HG03457 (cell line): Measurements from ENCODE around the gene SELENOP.

Experiments used
- ATAC-seq: cut with Tn5 transposase; IDR thresholded peaks from one replicate; pipeline ENCODE4 v1.9.1; 2021; ENCODE audit warnings: moderate number of reproducible peaks; ENCODE audit not compliant: unreplicated experiment

SELENOP gene

GRCh38 chr5:42750507-42750906 is 61.2 kb downstream of the SELENOP start:
- ATAC-seq, result no peak
